Uterus (tissue), 4 donors: Measurements from ENCODE around the gene VTCN1. TPM values are rescaled to one million over a fixed set of nuclear protein-coding genes. Genes with fewer than 3 reads are reported as not detected.
A peak's percentile ranks its signal among the peaks of the same experiment; 100 is the strongest.

Experiments
- DNase-seq, 2 donors: peaks; one replicate each; pipeline ENCODE4 v3.0.0-alpha.2; 2019 to 2020
- H3K27ac ChIP-seq, 2 donors: fragments of 200-600 bp; sonication (generic); 1 replicate in 1 of 2; 2 replicates in 1 of 2; pipeline ENCODE4 v1.5.1; 2016 to 2018
- H3K27me3 ChIP-seq, 2 donors: fragments of 200-600 bp; sonication (generic); one replicate each; pipeline ENCODE4 v1.5.1; 2018 to 2019; ENCODE audit warnings: control low read depth in 1 of 2
- H3K36me3 ChIP-seq, 2 donors: fragments of 200-600 bp; sonication (generic); one replicate each; pipeline ENCODE4 v1.5.1; 2019; ENCODE audit warnings: control low read depth in 1 of 2
- H3K4me1 ChIP-seq, 2 donors: fragments of 200-600 bp; sonication (generic); one replicate each; pipeline ENCODE4 v1.5.1; 2018 to 2019; ENCODE audit warnings: control low read depth in 1 of 2
- H3K4me3 ChIP-seq, 2 donors: fragments of 200-600 bp; sonication (generic); 1 replicate in 1 of 2; 2 replicates in 1 of 2; pipeline ENCODE4 v1.5.1; 2018 to 2019; ENCODE audit warnings: mild to moderate bottlenecking in 1 of 2
- H3K9me3 ChIP-seq, 2 donors: fragments of 200-600 bp; sonication (generic); one replicate each; pipeline ENCODE4 v1.5.1; 2019; ENCODE audit warnings: control low read depth in 1 of 2
- CTCF ChIP-seq, 4 experiments: fragments of 200-600 bp in 2 of 4; fragments of 450-650 bp in 2 of 4; sonication (generic) in 2 of 4; IDR thresholded peaks; one replicate each; pipeline ENCODE4 v1.5.1; 2016 to 2019; ENCODE audit warnings: antibody characterized with exemption in 4 of 4, mild to moderate bottlenecking in 2 of 4, moderate library complexity in 1 of 4
- POLR2A ChIP-seq, 2 donors: fragments of 450-650 bp; IDR thresholded peaks; one replicate each; pipeline ENCODE4 v1.6.1; 2016; ENCODE audit warnings: antibody characterized with exemption in 2 of 2, mild to moderate bottlenecking in 1 of 2, moderate library complexity in 1 of 2
- intact Hi-C: fragments of 100-400 bp; cut with DNase I; formaldehyde crosslinking; loops from one replicate; pipeline ENCODE4 v1.15.1; 2023; ENCODE audit warnings: low total_unique reads
- total RNA-seq, 4 donors: library from RNA; depleted of rRNA in 3 of 4; stranded (reverse); fragments of >200 nt in 3 of 4; gene quantifications; one replicate each; pipeline versions ENCODE4 v1.1.0 to v1.2.4, GENCODE V29; 2014 to 2023
- donor health status: DM: yes; HTN: yes; CAD: no.

The VTCN1 gene
- total RNA-seq, 4 donors from 2014 or later: 0.64 to 21.5 (median 2.6) TPM; not detected in 1

DNA sequence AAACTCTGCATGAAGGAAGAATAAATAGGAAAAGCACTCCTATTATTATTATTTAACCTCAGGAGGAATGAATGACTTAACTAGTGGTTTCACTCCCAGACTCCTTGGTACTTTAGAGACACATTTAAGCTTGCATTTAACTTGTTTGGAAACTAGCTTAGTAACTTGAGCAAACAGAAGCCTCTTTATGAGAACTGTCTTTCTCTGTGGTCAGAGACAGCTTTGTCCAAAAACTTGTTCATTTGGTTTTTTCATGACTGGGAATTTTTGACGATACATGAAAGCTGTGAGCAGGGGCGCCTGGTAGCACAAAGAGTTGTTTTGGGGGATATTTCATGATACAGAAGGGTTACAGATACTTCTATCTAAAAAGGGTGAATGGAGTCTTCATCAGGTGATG lies 33.6 kb upstream of the VTCN1 start:
- intact Hi-C loops: no loop called here
- no peaks in the 10 kb centered on the region for H3K27me3 ChIP-seq
- no peaks in the 10 kb centered on the region for H3K4me1 ChIP-seq
- no peak for DNase-seq
- no peaks in the 10 kb centered on the region for H3K9me3 ChIP-seq
- no peak for TF ChIP-seq CTCF (IDR thresholded peaks at IDR 0.05)
- no peak overlapping the region for H3K4me3 ChIP-seq
- peak overlapping the region in 1 of 2 donors; percentile 46 for H3K27ac ChIP-seq
- no peaks in the 10 kb centered on the region for H3K36me3 ChIP-seq

GRCh38 chr1:117241512-117241911 lies 30.8 kb upstream of the VTCN1 start:
- Histone ChIP-seq H3K27ac (no peak overlapping the region), H3K4me1 (peaks cover 0 to 7% of the 10 kb centered on the region in 2 donors), H3K36me3 (no peaks in the 10 kb centered on the region), H3K27me3 (no peaks in the 10 kb centered on the region), H3K4me3 (no peak overlapping the region), H3K9me3 (no peaks in the 10 kb centered on the region)
- no peak for TF ChIP-seq CTCF (IDR thresholded peaks at IDR 0.05)
- TF ChIP-seq POLR2A (IDR thresholded peaks at IDR 0.05): no peak
- DNase-seq: no peak
- intact Hi-C loops: no loop called here

- TF ChIP-seq POLR2A (IDR thresholded peaks at IDR 0.05) (no peak), CTCF (IDR thresholded peaks at IDR 0.05) (no peak)
- H3K27me3 ChIP-seq: no peaks in the 10 kb centered on the region
- intact Hi-C loops: no loop called here
- no peaks in the 10 kb centered on the region for H3K9me3 ChIP-seq
- peaks cover 0 to 7% of the 10 kb centered on the region in 2 donors for H3K4me1 ChIP-seq
- no peak for DNase-seq
- no peak overlapping the region for H3K27ac ChIP-seq
- no peaks in the 10 kb centered on the region for H3K36me3 ChIP-seq
- H3K4me3 ChIP-seq: no peak overlapping the region
Measured at GRCh38 chr1:117240547-117240946, 29.8 kb upstream of the VTCN1 start.

- intact Hi-C loops: no loop called here
- H3K27me3 ChIP-seq: no peaks in the 10 kb centered on the region
- H3K36me3 ChIP-seq: no peaks in the 10 kb centered on the region
- no peak for DNase-seq
- peaks cover 0 to 7% of the 10 kb centered on the region in 2 donors for H3K4me1 ChIP-seq
- H3K4me3 ChIP-seq: no peak overlapping the region
- TF ChIP-seq CTCF (IDR thresholded peaks at IDR 0.05): no peak
- no peak for TF ChIP-seq POLR2A (IDR thresholded peaks at IDR 0.05)
- no peak overlapping the region for H3K27ac ChIP-seq
- no peaks in the 10 kb centered on the region for H3K9me3 ChIP-seq
Measured at GRCh38 chr1:117239467-117239866, 28.7 kb upstream of the VTCN1 start.

- DNase-seq: peak; percentile 24 to 39
- Histone ChIP-seq H3K27me3 (no peaks in the 10 kb centered on the region), H3K4me1 (peaks cover 0 to 9% of the 10 kb centered on the region in 2 donors), H3K36me3 (no peaks in the 10 kb centered on the region), H3K27ac (peak overlapping the region; percentile 53 to 72), H3K4me3 (no peak overlapping the region), H3K9me3 (no peaks in the 10 kb centered on the region)
- TF ChIP-seq POLR2A (IDR thresholded peaks at IDR 0.05) (no peak), CTCF (IDR thresholded peaks at IDR 0.05) (no peak)
- intact Hi-C loops: no loop called here
Measured at GRCh38 chr1:117237726-117238381, 27.1 kb upstream of the VTCN1 start.
